H1 (cell line): Measurements from ENCODE around the gene FOLR3. TPM values are rescaled to one million over a fixed set of nuclear protein-coding genes. Genes with fewer than 3 reads are reported as not detected.

ENCODE experiments used
- CTCF ChIA-PET: fragments of 300-600 bp; sonication (Branson Sonifier 250); formaldehyde crosslinking; loops from one replicate; lab custom pipeline; 2021; ENCODE audit not compliant: partially characterized antibody; lab: Charles Lee
- POLR2A ChIA-PET: fragments of 300-600 bp; sonication (Branson Sonifier 250); formaldehyde crosslinking; loops from one replicate; lab custom pipeline; 2021; ENCODE audit warnings: inconsistent platforms; ENCODE audit not compliant: partially characterized antibody; lab: Charles Lee
- DNase-seq, 2 experiments: peaks; one replicate each; pipeline versions ENCODE4 v3.0.0 to v3.0.0-alpha.2; 2010 to 2022; ENCODE audit warnings: low spot score in 2 of 2, low read depth in 1 of 2, mixed read lengths in 1 of 2
- FAIRE-seq: peaks from 2 replicates; lab custom pipeline; 2011; peaks lifted over from hg19 to GRCh38; lab: Jason Lieb, UNC
- H2AFZ ChIP-seq: 2 replicates; pipeline ENCODE4 v1.8.1; 2012; ENCODE audit warnings: low read length, inconsistent platforms
- H2AK5ac ChIP-seq: 2 replicates; pipeline ENCODE4 v1.6.1; 2013; ENCODE audit warnings: low read depth, low read length
- H2BK120ac ChIP-seq: replicated peaks from 2 replicates; pipeline ENCODE3; 2013; ENCODE audit warnings: low read depth, low read length, inconsistent platforms
- H2BK12ac ChIP-seq: 2 replicates; pipeline ENCODE4 v1.6.1; 2013; ENCODE audit warnings: low read depth, low read length
- H2BK15ac ChIP-seq: 2 replicates; pipeline ENCODE4 v1.6.1; 2013; ENCODE audit warnings: low read length
- H2BK20ac ChIP-seq: 2 replicates; pipeline ENCODE4 v1.6.1; 2013; ENCODE audit warnings: low read length
- H2BK5ac ChIP-seq: 2 replicates; pipeline ENCODE4 v1.6.1; 2013; ENCODE audit warnings: low read depth, low read length
- H3K14ac ChIP-seq: 2 replicates; pipeline ENCODE4 v1.6.1; 2013; ENCODE audit warnings: inconsistent platforms; ENCODE audit not compliant: insufficient read length
- H3K18ac ChIP-seq: 2 replicates; pipeline ENCODE4 v1.6.1; 2013; ENCODE audit warnings: low read length; ENCODE audit errors: extremely low read depth
- H3K23ac ChIP-seq: 2 replicates; pipeline ENCODE4 v1.6.1; 2013; ENCODE audit warnings: inconsistent platforms; ENCODE audit not compliant: insufficient read length
- H3K23me2 ChIP-seq: 2 replicates; pipeline ENCODE4 v1.6.1; 2013; ENCODE audit warnings: low read depth, low read length
- H3K27ac ChIP-seq: 2 replicates; pipeline ENCODE4 v1.6.1; 2011; ENCODE audit warnings: low read depth, low read length, inconsistent platforms
- H3K27me3 ChIP-seq, 4 experiments: replicated peaks in 1 of 4; 1 replicate in 1 of 4; 2 replicates in 3 of 4; pipeline versions ENCODE4 v1.6.1 to v1.8.1; 2011 to 2013; ENCODE audit warnings: low read length in 3 of 4, mild to moderate bottlenecking in 3 of 4, inconsistent platforms in 2 of 4, mixed read lengths in 2 of 4, moderate library complexity in 1 of 4; ENCODE audit not compliant: control insufficient read depth in 3 of 4, insufficient read depth in 3 of 4; ENCODE audit errors: extremely low read depth in 1 of 4
- H3K36me3 ChIP-seq, 4 experiments: 2 replicates each; pipeline versions ENCODE4 v1.6.1 to v1.8.1; 2011 to 2013; ENCODE audit warnings: mild to moderate bottlenecking in 4 of 4, low read length in 3 of 4, moderate library complexity in 2 of 4, control low read depth in 1 of 4, inconsistent platforms in 1 of 4; ENCODE audit not compliant: insufficient read depth in 4 of 4, control insufficient read depth in 2 of 4
- H3K4ac ChIP-seq: replicated peaks from 2 replicates; pipeline ENCODE3; 2013; ENCODE audit warnings: low read length, low read depth, mixed read lengths, inconsistent platforms; ENCODE audit not compliant: insufficient read length
- H3K4me1 ChIP-seq, 4 experiments: replicated peaks in 1 of 4; 1 replicate in 1 of 4; 2 replicates in 3 of 4; pipeline versions ENCODE4 v1.6.1 to v1.8.1; 2011 to 2013; ENCODE audit warnings: low read length in 3 of 4, inconsistent platforms in 2 of 4, mixed read lengths in 1 of 4; ENCODE audit not compliant: insufficient read depth in 4 of 4, control insufficient read depth in 3 of 4
- H3K4me2 ChIP-seq, 2 experiments: 2 replicates each; pipeline versions ENCODE4 v1.6.1 to v1.8.1; 2011 to 2013; ENCODE audit warnings: low read depth in 2 of 2, low read length in 2 of 2, control low read depth in 1 of 2, inconsistent platforms in 1 of 2, mild to moderate bottlenecking in 1 of 2; ENCODE audit not compliant: insufficient read depth in 1 of 2
- H3K4me3 ChIP-seq, 4 experiments: fragments of 200-600, 300-600 bp in 1 of 4; sonication (generic), shearing (Covaris generic), sonication (Bioruptor Twin) in 1 of 4; 2 replicates each; pipeline versions ENCODE4 v1.5.1 to v1.8.1; 2011 to 2016; ENCODE audit warnings: low read length in 4 of 4, low read depth in 3 of 4, control low read depth in 2 of 4, inconsistent platforms in 2 of 4, mild to moderate bottlenecking in 2 of 4, mixed read lengths in 1 of 4, moderate library complexity in 1 of 4; ENCODE audit not compliant: insufficient read depth in 2 of 4; ENCODE audit errors: extremely low read depth in 1 of 4
- H3K56ac ChIP-seq: replicated peaks from 2 replicates; pipeline ENCODE3; 2013; ENCODE audit warnings: low read depth, mild to moderate bottlenecking, mixed read lengths, low read length, inconsistent platforms; ENCODE audit not compliant: insufficient read length
- H3K79me1 ChIP-seq: 2 replicates; pipeline ENCODE4 v1.6.1; 2013; ENCODE audit warnings: low read depth, low read length, control low read depth
- H3K79me2 ChIP-seq, 2 experiments: 2 replicates each; pipeline versions ENCODE4 v1.6.1 to v1.8.1; 2012 to 2013; ENCODE audit warnings: low read length in 2 of 2, mild to moderate bottlenecking in 2 of 2, inconsistent platforms in 1 of 2; ENCODE audit not compliant: insufficient read depth in 2 of 2, control insufficient read depth in 1 of 2
- H3K9ac ChIP-seq, 4 experiments: replicated peaks in 1 of 4; 1 replicate in 1 of 4; 2 replicates in 3 of 4; pipeline versions ENCODE4 v1.6.1 to v1.8.1; 2011 to 2013; ENCODE audit warnings: low read depth in 3 of 4, low read length in 3 of 4, control low read depth in 2 of 4, mild to moderate bottlenecking in 2 of 4, moderate library complexity in 2 of 4, inconsistent platforms in 1 of 4; ENCODE audit errors: extremely low read depth in 1 of 4
- H3K9me3 ChIP-seq, 2 experiments: 2 replicates each; pipeline versions ENCODE4 v1.6.1 to v1.8.1; 2012 to 2013; ENCODE audit warnings: mild to moderate bottlenecking in 2 of 2, moderate library complexity in 2 of 2, control low read depth in 1 of 2, inconsistent platforms in 1 of 2, low read depth in 1 of 2, low read length in 1 of 2, mixed read lengths in 1 of 2; ENCODE audit not compliant: insufficient read depth in 2 of 2
- H4K20me1 ChIP-seq, 2 experiments: replicated peaks in 1 of 2; 2 replicates each; pipeline versions ENCODE3 to v1.8.1; 2011 to 2013; ENCODE audit warnings: inconsistent platforms in 2 of 2, low read length in 2 of 2, mild to moderate bottlenecking in 1 of 2; ENCODE audit not compliant: insufficient read depth in 2 of 2, control insufficient read depth in 1 of 2
- H4K5ac ChIP-seq: 2 replicates; pipeline ENCODE4 v1.6.1; 2013; ENCODE audit warnings: low read length, low read depth, mixed read lengths, inconsistent platforms; ENCODE audit not compliant: insufficient read length
- H4K8ac ChIP-seq: 2 replicates; pipeline ENCODE4 v1.8.0; 2013; ENCODE audit warnings: mild to moderate bottlenecking, moderate library complexity, low read length, inconsistent platforms; ENCODE audit not compliant: insufficient read depth; ENCODE audit errors: extremely low read depth
- H4K91ac ChIP-seq: replicated peaks from 2 replicates; pipeline ENCODE3; 2013; ENCODE audit warnings: low read length, mixed read lengths, inconsistent platforms; ENCODE audit not compliant: insufficient read length
- WGBS, 2 experiments: shearing (Covaris generic) in 1 of 2; methylation state at CpG; one replicate each; pipeline versions ENCODE4 v1.1.6 to v1.1.7; 2013 to 2015; ENCODE audit warnings: low lambda C conversion rate in 2 of 2, mixed read lengths in 2 of 2, inconsistent platforms in 1 of 2, low coverage in 1 of 2, missing lambda C conversion rate in 1 of 2; ENCODE audit not compliant: insufficient replicate concordance in 2 of 2, insufficient coverage in 1 of 2, insufficient read length in 1 of 2; ENCODE audit errors: extremely low coverage in 1 of 2, missing lambda C conversion rate in 1 of 2; 5-methylcytosine and 5-hydroxymethylcytosine counted together
- polyA plus RNA-seq, 7 experiments: library from polyadenylated mRNA; depleted of rRNA in 3 of 7; stranded (reverse) in 5 of 7; unstranded in 2 of 7; fragments of >200 nt in 5 of 7; fragments of 200-250 nt in 2 of 7; gene quantifications; 1 replicate in 5 of 7; 2 replicates in 1 of 7; 4 replicates in 1 of 7; pipeline versions ENCODE4 v1.2.1 to v1.2.3, GENCODE V29; 2011 to 2013; ENCODE audit warnings: missing spikeins in 2 of 7, mixed read lengths in 2 of 7
- total RNA-seq: library from RNA; stranded (reverse); fragmentation: NEBNext Ultra II Directional; extraction: Animal tissue kit (Norgen Biotek cat#: 25700); gene quantifications from 2 replicates; pipeline ENCODE4 v1.2.1, GENCODE V29; 2021
- TF ChIP-seq, protein P1 (sequence below): IDR thresholded peaks from 2 replicates; pipeline ENCODE4 v1.6.1; 2012; ENCODE audit warnings: low read length, inconsistent platforms

The FOLR3 gene
- total and polyA plus RNA-seq, 2 of the 8 experiments (the other 6 are each of a cell fraction or from before 2014, with no cell fraction given) = not detected

DNA sequence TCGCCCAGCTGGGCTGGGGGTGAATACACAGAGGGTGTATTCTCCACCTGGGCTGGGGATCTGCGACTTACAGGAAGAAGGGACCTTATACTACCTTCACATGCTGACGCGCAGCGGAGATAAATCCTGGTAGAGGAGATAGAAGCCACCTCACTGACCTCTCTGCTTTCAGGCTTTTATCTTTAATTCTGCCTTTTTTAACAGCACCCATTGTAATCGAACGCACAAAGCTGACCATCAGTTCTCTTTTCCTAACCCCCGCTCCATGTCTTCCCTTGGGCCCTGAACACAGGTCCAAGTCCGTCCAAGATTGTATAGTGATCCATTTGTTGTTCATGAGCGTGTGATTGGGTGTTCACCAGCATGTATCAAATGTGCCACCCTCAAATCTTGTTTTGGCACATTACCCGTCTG lies 31.8 kb upstream of the FOLR3 start:
- 80% methylated on average over 11 of the region's 11 CpGs; no CpG with 5 or more reads in 1 of the 2 experiments for WGBS, 2 experiments
- H4K91ac ChIP-seq = peak overlapping the region; percentile 70
- H3K18ac ChIP-seq = no peak overlapping the region
- 0 out of 2 replicates have a peak overlapping the region, but pooled peaks have one; percentile 70 for H2AFZ ChIP-seq
- peak overlapping the region; percentile 69 for H3K4ac ChIP-seq
- H2BK20ac ChIP-seq = no peak overlapping the region
- H3K23me2 ChIP-seq = peaks cover 6% of the 10 kb centered on the region
- H3K79me1 ChIP-seq = peaks cover 13% of the 10 kb centered on the region
- ChIA-PET CTCF (interaction anchor here (1.2 kb wide), 2 partner anchors 14 to 29 kb away, joined by 3 read pairs; no protein-coding TSS in a partner anchor), POLR2A (interaction anchor here (1.1 to 14.4 kb wide), 5 partner anchors 9 to 328 kb away, joined by 3 to 144 read pairs (median 41); partner anchors contain the start of genes ANAPC15, INPPL1 and LRRC51)
- H4K8ac ChIP-seq = peak overlapping the region; percentile 97
- no peaks in the 10 kb centered on the region for H3K27me3 ChIP-seq
- H3K79me2 ChIP-seq = peaks cover 10 to 34% of the 10 kb centered on the region in 2 experiments
- peaks cover 3 to 14% (median 5%) of the 10 kb centered on the region in 4 experiments; a peak in 6 of 7 replicates for H3K4me1 ChIP-seq
- H3K4me3 ChIP-seq = peak overlapping the region; percentile 16 to 53 (median 30); a peak in 5 of 8 replicates
- H3K9ac ChIP-seq = peak overlapping the region in 3 of 4 experiments; percentile 51 to 73 (median 59); a peak in 6 of 7 replicates
- H4K5ac ChIP-seq = peak overlapping the region; percentile 49
- no peak overlapping the region for H2BK120ac ChIP-seq
- H2AK5ac ChIP-seq = no peak overlapping the region
- H3K4me2 ChIP-seq = peak overlapping the region; percentile 80 to 91
- no peak for DNase-seq
- TF ChIP-seq, protein P1, sequence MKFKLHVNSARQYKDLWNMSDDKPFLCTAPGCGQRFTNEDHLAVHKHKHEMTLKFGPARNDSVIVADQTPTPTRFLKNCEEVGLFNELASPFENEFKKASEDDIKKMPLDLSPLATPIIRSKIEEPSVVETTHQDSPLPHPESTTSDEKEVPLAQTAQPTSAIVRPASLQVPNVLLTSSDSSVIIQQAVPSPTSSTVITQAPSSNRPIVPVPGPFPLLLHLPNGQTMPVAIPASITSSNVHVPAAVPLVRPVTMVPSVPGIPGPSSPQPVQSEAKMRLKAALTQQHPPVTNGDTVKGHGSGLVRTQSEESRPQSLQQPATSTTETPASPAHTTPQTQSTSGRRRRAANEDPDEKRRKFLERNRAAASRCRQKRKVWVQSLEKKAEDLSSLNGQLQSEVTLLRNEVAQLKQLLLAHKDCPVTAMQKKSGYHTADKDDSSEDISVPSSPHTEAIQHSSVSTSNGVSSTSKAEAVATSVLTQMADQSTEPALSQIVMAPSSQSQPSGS = no peak
- H3K9me3 ChIP-seq = no peaks in the 10 kb centered on the region
- H3K56ac ChIP-seq = no peak overlapping the region
- H3K27ac ChIP-seq = peak overlapping the region; percentile 82
- no peak overlapping the region for H2BK15ac ChIP-seq
- H2BK5ac ChIP-seq = peak overlapping the region; percentile 79; the same call in 1 of the 2 replicates
- H3K14ac ChIP-seq = no peak overlapping the region
- peaks cover 8 to 12% (median 9%) of the 10 kb centered on the region in 4 experiments; a peak in 7 of 8 replicates for H3K36me3 ChIP-seq
- H3K23ac ChIP-seq = no peak overlapping the region
- no peak for FAIRE-seq
- H2BK12ac ChIP-seq = peak overlapping the region; percentile 41
- H4K20me1 ChIP-seq = peaks cover 0 to 7% of the 10 kb centered on the region in 2 experiments
